ENCODE results near the gene RPS14.
A peak's percentile ranks its signal among the peaks of the same experiment; 100 is the strongest.

Gene RPS14

GRCh38 chr5:150449517-150450339 lies at the start of gene RPS14:
Gene RPS14 (minus strand): TSS chr5:150449739. CDS start chr5:150447733, 2,006 bp downstream.
- DNase-seq (ENCODE audit: extremely low read depth in 1 of 2, low read depth in 1 of 2): peak; percentile 85 to 90

- DNase-seq (ENCODE audit: extremely low read depth in 1 of 2, low read depth in 1 of 2): no peak
Observed at GRCh38 chr5:150498971-150499370, 49.4 kb upstream of the RPS14 start.

- no peak for DNase-seq (ENCODE audit: extremely low read depth in 1 of 2, low read depth in 1 of 2)
Observed at GRCh38 chr5:150498501-150498900, 49.0 kb upstream of the RPS14 start.

- DNase-seq (ENCODE audit: extremely low read depth in 1 of 2, low read depth in 1 of 2): no peak
Observed at GRCh38 chr5:150497989-150498317, 48.4 kb upstream of the RPS14 start.

- no peak for DNase-seq (ENCODE audit: extremely low read depth in 1 of 2, low read depth in 1 of 2)
Observed at GRCh38 chr5:150497274-150497988, 47.9 kb upstream of the RPS14 start.

GRCh38 chr5:150496534-150496933 lies 47.0 kb upstream of the RPS14 start:
- no peak for DNase-seq (ENCODE audit: extremely low read depth in 1 of 2, low read depth in 1 of 2)

- DNase-seq (ENCODE audit: extremely low read depth in 1 of 2, low read depth in 1 of 2): no peak
Observed at GRCh38 chr5:150496098-150496497, 46.6 kb upstream of the RPS14 start.

GRCh38 chr5:150492621-150493020 lies 43.1 kb upstream of the RPS14 start:
- DNase-seq (ENCODE audit: extremely low read depth in 1 of 2, low read depth in 1 of 2): no peak

- DNase-seq (ENCODE audit: extremely low read depth in 1 of 2, low read depth in 1 of 2): no peak
Observed at GRCh38 chr5:150491876-150492275, 42.3 kb upstream of the RPS14 start.

GRCh38 chr5:150490754-150491153 lies 41.2 kb upstream of the RPS14 start:
- DNase-seq (ENCODE audit: extremely low read depth in 1 of 2, low read depth in 1 of 2): no peak

- no peak for DNase-seq (ENCODE audit: extremely low read depth in 1 of 2, low read depth in 1 of 2)
Observed at GRCh38 chr5:150490296-150490669, 40.7 kb upstream of the RPS14 start.

- no peak for DNase-seq (ENCODE audit: extremely low read depth in 1 of 2, low read depth in 1 of 2)
Observed at GRCh38 chr5:150489360-150490295, 40.1 kb upstream of the RPS14 start.

- DNase-seq (ENCODE audit: extremely low read depth in 1 of 2, low read depth in 1 of 2): no peak
Observed at GRCh38 chr5:150488519-150489359, 39.2 kb upstream of the RPS14 start.

GRCh38 chr5:150487199-150488061 lies 37.9 kb upstream of the RPS14 start:
- no peak for DNase-seq (ENCODE audit: extremely low read depth in 1 of 2, low read depth in 1 of 2)

GRCh38 chr5:150486402-150487198 lies 37.1 kb upstream of the RPS14 start:
- DNase-seq (ENCODE audit: extremely low read depth in 1 of 2, low read depth in 1 of 2): peak in 1 of 2 donors; percentile 14

GRCh38 chr5:150485693-150486401 lies 36.3 kb upstream of the RPS14 start:
- DNase-seq (ENCODE audit: extremely low read depth in 1 of 2, low read depth in 1 of 2): no peak

GRCh38 chr5:150484964-150485692 lies 35.6 kb upstream of the RPS14 start:
- no peak for DNase-seq (ENCODE audit: extremely low read depth in 1 of 2, low read depth in 1 of 2)

Data from activated CD8-positive, alpha-beta memory T cell treated with anti-CD3 and anti-CD28 coated beads for 1 hour (primary cell).